ENCODE data around the gene GNA12.

Gene GNA12

GRCh38 chr7:2844153-2845033 lies at the start of gene GNA12:
Gene GNA12, minus strand, starts transcription at chr7:2844308. Its CDS starts 147 bp downstream, at chr7:2844161.
- peak within 1 kb of the TSS; percentile 77 for H3K4me3 ChIP-seq (ENCODE audit: low read depth, low read length)
- TF ChIP-seq CTCF (IDR thresholded peaks at IDR 0.05; ENCODE audit: low read depth, low read length): no peak

- TF ChIP-seq CTCF (IDR thresholded peaks at IDR 0.05; ENCODE audit: low read depth, low read length): no peak
- no peak overlapping the region for H3K4me3 ChIP-seq (ENCODE audit: low read depth, low read length)
Measured at GRCh38 chr7:2893411-2893861, 49.3 kb upstream of the GNA12 start.

GRCh38 chr7:2892549-2892948 lies 48.4 kb upstream of the GNA12 start:
- no peak overlapping the region for H3K4me3 ChIP-seq (ENCODE audit: low read depth, low read length)
- no peak for TF ChIP-seq CTCF (IDR thresholded peaks at IDR 0.05; ENCODE audit: low read depth, low read length)

- TF ChIP-seq CTCF (IDR thresholded peaks at IDR 0.05; ENCODE audit: low read depth, low read length): no peak
- H3K4me3 ChIP-seq (ENCODE audit: low read depth, low read length): no peak overlapping the region
Measured at GRCh38 chr7:2887816-2888215, 43.7 kb upstream of the GNA12 start.

- no peak overlapping the region for H3K4me3 ChIP-seq (ENCODE audit: low read depth, low read length)
- peak; percentile 86 for TF ChIP-seq CTCF (IDR thresholded peaks at IDR 0.05; ENCODE audit: low read depth, low read length)
Measured at GRCh38 chr7:2886900-2887299, 42.8 kb upstream of the GNA12 start.

- no peak overlapping the region for H3K4me3 ChIP-seq (ENCODE audit: low read depth, low read length)
- no peak for TF ChIP-seq CTCF (IDR thresholded peaks at IDR 0.05; ENCODE audit: low read depth, low read length)
Measured at GRCh38 chr7:2886391-2886790, 42.3 kb upstream of the GNA12 start.

GRCh38 chr7:2884161-2884560 lies 40.1 kb upstream of the GNA12 start:
- no peak overlapping the region for H3K4me3 ChIP-seq (ENCODE audit: low read depth, low read length)
- TF ChIP-seq CTCF (IDR thresholded peaks at IDR 0.05; ENCODE audit: low read depth, low read length): no peak
